H1 (cell line): ENCODE data around the gene TWNK. TPM values are rescaled to one million over a fixed set of nuclear protein-coding genes. Genes with fewer than 3 reads are reported as not detected.

ENCODE experiments used
- GABPA ChIP-seq: IDR thresholded peaks from 2 replicates; pipeline ENCODE4 v1.6.1; 2011; ENCODE audit warnings: mild to moderate bottlenecking, low read length, moderate library complexity, borderline replicate concordance; ENCODE audit not compliant: insufficient read depth
- RAD21 ChIP-seq, 2 experiments: IDR thresholded peaks in 1 of 2; conservative IDR thresholded peaks in 1 of 2; 2 replicates each; pipeline ENCODE4 v1.6.1; 2011; ENCODE audit warnings: low read depth in 2 of 2, low read length in 2 of 2, improper control_type of control experiment in 1 of 2, inconsistent platforms in 1 of 2, mild to moderate bottlenecking in 1 of 2, moderate library complexity in 1 of 2
- SIX5 ChIP-seq: IDR thresholded peaks from 2 replicates; pipeline ENCODE4 v1.6.1; 2011; ENCODE audit warnings: mild to moderate bottlenecking, low read depth, low read length
- polyA plus RNA-seq, 7 experiments: library from polyadenylated mRNA; depleted of rRNA in 3 of 7; stranded (reverse) in 5 of 7; unstranded in 2 of 7; fragments of >200 nt in 5 of 7; fragments of 200-250 nt in 2 of 7; gene quantifications; 1 replicate in 5 of 7; 2 replicates in 1 of 7; 4 replicates in 1 of 7; pipeline versions ENCODE4 v1.2.1 to v1.2.3, GENCODE V29; 2011 to 2013; ENCODE audit warnings: missing spikeins in 2 of 7, mixed read lengths in 2 of 7
- total RNA-seq: library from RNA; stranded (reverse); fragmentation: NEBNext Ultra II Directional; extraction: Animal tissue kit (Norgen Biotek cat#: 25700); gene quantifications from 2 replicates; pipeline ENCODE4 v1.2.1, GENCODE V29; 2021
- TF ChIP-seq, protein P1 (sequence below): fragments of 300-600 bp; sonication (generic); IDR thresholded peaks from 2 replicates; pipeline ENCODE4 v1.7.1; 2012; ENCODE audit warnings: low read length, moderate library complexity, mild to moderate bottlenecking, inconsistent platforms; ENCODE audit not compliant: insufficient replicate concordance

TWNK gene
- total and polyA plus RNA-seq, 2 of the 8 experiments (the other 6 are each of a cell fraction or from before 2014, with no cell fraction given), result 15.4 to 32.5 TPM

DNA sequence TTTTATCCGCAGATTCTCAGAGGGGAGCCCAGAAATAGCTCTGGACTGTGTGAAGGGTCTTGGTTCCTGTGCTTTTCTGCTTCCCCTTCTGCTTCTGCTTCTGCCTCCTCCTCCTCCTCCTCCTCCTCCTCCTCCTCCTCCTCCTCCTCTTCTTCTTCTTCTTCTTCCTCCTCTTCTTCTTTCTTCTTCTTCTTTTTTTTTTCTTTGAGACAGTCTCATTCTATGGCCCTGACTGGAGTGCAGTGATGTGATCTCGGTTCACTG is 32.0 kb downstream of the TWNK start (continued):
- TF ChIP-seq, protein P1, sequence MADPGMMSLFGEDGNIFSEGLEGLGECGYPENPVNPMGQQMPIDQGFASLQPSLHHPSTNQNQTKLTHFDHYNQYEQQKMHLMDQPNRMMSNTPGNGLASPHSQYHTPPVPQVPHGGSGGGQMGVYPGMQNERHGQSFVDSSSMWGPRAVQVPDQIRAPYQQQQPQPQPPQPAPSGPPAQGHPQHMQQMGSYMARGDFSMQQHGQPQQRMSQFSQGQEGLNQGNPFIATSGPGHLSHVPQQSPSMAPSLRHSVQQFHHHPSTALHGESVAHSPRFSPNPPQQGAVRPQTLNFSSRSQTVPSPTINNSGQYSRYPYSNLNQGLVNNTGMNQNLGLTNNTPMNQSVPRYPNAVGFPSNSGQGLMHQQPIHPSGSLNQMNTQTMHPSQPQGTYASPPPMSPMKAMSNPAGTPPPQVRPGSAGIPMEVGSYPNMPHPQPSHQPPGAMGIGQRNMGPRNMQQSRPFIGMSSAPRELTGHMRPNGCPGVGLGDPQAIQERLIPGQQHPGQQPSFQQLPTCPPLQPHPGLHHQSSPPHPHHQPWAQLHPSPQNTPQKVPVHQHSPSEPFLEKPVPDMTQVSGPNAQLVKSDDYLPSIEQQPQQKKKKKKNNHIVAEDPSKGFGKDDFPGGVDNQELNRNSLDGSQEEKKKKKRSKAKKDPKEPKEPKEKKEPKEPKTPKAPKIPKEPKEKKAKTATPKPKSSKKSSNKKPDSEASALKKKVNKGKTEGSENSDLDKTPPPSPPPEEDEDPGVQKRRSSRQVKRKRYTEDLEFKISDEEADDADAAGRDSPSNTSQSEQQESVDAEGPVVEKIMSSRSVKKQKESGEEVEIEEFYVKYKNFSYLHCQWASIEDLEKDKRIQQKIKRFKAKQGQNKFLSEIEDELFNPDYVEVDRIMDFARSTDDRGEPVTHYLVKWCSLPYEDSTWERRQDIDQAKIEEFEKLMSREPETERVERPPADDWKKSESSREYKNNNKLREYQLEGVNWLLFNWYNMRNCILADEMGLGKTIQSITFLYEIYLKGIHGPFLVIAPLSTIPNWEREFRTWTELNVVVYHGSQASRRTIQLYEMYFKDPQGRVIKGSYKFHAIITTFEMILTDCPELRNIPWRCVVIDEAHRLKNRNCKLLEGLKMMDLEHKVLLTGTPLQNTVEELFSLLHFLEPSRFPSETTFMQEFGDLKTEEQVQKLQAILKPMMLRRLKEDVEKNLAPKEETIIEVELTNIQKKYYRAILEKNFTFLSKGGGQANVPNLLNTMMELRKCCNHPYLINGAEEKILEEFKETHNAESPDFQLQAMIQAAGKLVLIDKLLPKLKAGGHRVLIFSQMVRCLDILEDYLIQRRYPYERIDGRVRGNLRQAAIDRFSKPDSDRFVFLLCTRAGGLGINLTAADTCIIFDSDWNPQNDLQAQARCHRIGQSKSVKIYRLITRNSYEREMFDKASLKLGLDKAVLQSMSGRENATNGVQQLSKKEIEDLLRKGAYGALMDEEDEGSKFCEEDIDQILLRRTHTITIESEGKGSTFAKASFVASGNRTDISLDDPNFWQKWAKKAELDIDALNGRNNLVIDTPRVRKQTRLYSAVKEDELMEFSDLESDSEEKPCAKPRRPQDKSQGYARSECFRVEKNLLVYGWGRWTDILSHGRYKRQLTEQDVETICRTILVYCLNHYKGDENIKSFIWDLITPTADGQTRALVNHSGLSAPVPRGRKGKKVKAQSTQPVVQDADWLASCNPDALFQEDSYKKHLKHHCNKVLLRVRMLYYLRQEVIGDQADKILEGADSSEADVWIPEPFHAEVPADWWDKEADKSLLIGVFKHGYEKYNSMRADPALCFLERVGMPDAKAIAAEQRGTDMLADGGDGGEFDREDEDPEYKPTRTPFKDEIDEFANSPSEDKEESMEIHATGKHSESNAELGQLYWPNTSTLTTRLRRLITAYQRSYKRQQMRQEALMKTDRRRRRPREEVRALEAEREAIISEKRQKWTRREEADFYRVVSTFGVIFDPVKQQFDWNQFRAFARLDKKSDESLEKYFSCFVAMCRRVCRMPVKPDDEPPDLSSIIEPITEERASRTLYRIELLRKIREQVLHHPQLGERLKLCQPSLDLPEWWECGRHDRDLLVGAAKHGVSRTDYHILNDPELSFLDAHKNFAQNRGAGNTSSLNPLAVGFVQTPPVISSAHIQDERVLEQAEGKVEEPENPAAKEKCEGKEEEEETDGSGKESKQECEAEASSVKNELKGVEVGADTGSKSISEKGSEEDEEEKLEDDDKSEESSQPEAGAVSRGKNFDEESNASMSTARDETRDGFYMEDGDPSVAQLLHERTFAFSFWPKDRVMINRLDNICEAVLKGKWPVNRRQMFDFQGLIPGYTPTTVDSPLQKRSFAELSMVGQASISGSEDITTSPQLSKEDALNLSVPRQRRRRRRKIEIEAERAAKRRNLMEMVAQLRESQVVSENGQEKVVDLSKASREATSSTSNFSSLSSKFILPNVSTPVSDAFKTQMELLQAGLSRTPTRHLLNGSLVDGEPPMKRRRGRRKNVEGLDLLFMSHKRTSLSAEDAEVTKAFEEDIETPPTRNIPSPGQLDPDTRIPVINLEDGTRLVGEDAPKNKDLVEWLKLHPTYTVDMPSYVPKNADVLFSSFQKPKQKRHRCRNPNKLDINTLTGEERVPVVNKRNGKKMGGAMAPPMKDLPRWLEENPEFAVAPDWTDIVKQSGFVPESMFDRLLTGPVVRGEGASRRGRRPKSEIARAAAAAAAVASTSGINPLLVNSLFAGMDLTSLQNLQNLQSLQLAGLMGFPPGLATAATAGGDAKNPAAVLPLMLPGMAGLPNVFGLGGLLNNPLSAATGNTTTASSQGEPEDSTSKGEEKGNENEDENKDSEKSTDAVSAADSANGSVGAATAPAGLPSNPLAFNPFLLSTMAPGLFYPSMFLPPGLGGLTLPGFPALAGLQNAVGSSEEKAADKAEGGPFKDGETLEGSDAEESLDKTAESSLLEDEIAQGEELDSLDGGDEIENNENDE, result no peak
- TF ChIP-seq SIX5, result no peak
- no peak for TF ChIP-seq RAD21 (IDR thresholded peaks at IDR 0.05 in 1 of 2, conservative IDR thresholded peaks at IDR 0.05 in 1 of 2; ENCODE audit: low read depth in 2 of 2, low read length in 2 of 2)
- TF ChIP-seq GABPA, result no peak
